LNCAP (cell line): ENCODE results near the gene REXO4.

Experiments used
- CTCF ChIP-seq: fragments of 450-650 bp; IDR thresholded peaks from 2 replicates; pipeline ENCODE4 v1.5.1; 2017; ENCODE audit warnings: mild to moderate bottlenecking

Gene REXO4

GRCh38 chr9:133387680-133388079, 30.1 kb downstream of the REXO4 start:
- no peak for TF ChIP-seq CTCF

- no peak for TF ChIP-seq CTCF
Observed at GRCh38 chr9:133386338-133386737, 31.5 kb downstream of the REXO4 start.

GRCh38 chr9:133385452-133385851, 32.4 kb downstream of the REXO4 start:
- TF ChIP-seq CTCF, result no peak

- TF ChIP-seq CTCF, result no peak
Observed at GRCh38 chr9:133384736-133385321, 33.0 kb downstream of the REXO4 start.

GRCh38 chr9:133383438-133383837, 34.4 kb downstream of the REXO4 start:
- TF ChIP-seq CTCF, result no peak

GRCh38 chr9:133382507-133383141, 35.2 kb downstream of the REXO4 start:
- no peak for TF ChIP-seq CTCF

GRCh38 chr9:133380734-133381133, 37.1 kb downstream of the REXO4 start:
- no peak for TF ChIP-seq CTCF
